WTC11 (cell line): ENCODE data around the gene ANAPC16. TPM values are rescaled to one million over a fixed set of nuclear protein-coding genes. Genes with fewer than 3 reads are reported as not detected.

ENCODE experiments used
- ATAC-seq: fragments of 200-7000 bp; cut with Tn5 transposase; 2 replicates; pipeline ENCODE4 v1.10.0; 2021; ENCODE audit warnings: mild to moderate bottlenecking, moderate library complexity
- CTCF ChIA-PET: fragments of 300-600 bp; sonication (Branson Sonifier 250); formaldehyde crosslinking; loops from one replicate; lab custom pipeline; 2021; ENCODE audit warnings: antibody characterized with exemption; lab: Charles Lee
- POLR2A ChIA-PET: fragments of 350-600 bp; sonication (Branson Sonifier 250); formaldehyde crosslinking; loops from one replicate; lab custom pipeline; 2021; ENCODE audit warnings: antibody characterized with exemption; lab: Charles Lee
- DNase-seq: peaks from one replicate; pipeline ENCODE4 v3.0.0; 2021; ENCODE audit warnings: low spot score
- H3K27ac Mint-ChIP-seq: 2 replicates; pipeline ENCODE4 v1.8.0; 2021; ENCODE audit warnings: mixed read lengths
- H3K27me3 Mint-ChIP-seq: 2 replicates; pipeline ENCODE4 v1.8.0; 2021; ENCODE audit warnings: low read depth, mild to moderate bottlenecking, moderate library complexity, mixed read lengths
- H3K36me3 Mint-ChIP-seq: 2 replicates; pipeline ENCODE4 v1.8.0; 2021; ENCODE audit warnings: mixed read lengths
- H3K4me1 Mint-ChIP-seq: 2 replicates; pipeline ENCODE4 v1.8.0; 2022; ENCODE audit warnings: mixed read lengths
- H3K4me3 Mint-ChIP-seq: 2 replicates; pipeline ENCODE4 v1.8.0; 2021; ENCODE audit warnings: mild to moderate bottlenecking, moderate library complexity, mixed read lengths
- H3K9me3 Mint-ChIP-seq: 2 replicates; pipeline ENCODE4 v1.8.0; 2021; ENCODE audit warnings: mixed read lengths
- E2F1 ChIP-seq: sonication (generic); formaldehyde crosslinking; IDR thresholded peaks from 2 replicates; pipeline ENCODE4 v1.8.0; 2022; ENCODE audit warnings: mild to moderate bottlenecking, missing genetic modification reagents
- total RNA-seq: library from RNA; stranded (reverse); gene quantifications from 3 replicates; pipeline ENCODE4 v1.2.3, GENCODE V29; 2021

Gene ANAPC16
- total RNA-seq, 1 experiment from 2014 or later, result 52.3 TPM

- Mint-ChIP-seq H3K27me3 (peaks cover 3% of the 10 kb centered on the region; the same call in 1 of the 2 replicates), H3K9me3 (no peaks in the 10 kb centered on the region), H3K4me1 (peaks cover 14% of the 10 kb centered on the region), H3K27ac (no peak overlapping the region), H3K36me3 (no peaks in the 10 kb centered on the region), H3K4me3 (no peak overlapping the region)
- no peak for DNase-seq
- ChIA-PET CTCF (interaction anchor here (0.9 kb wide), 1 partner anchor 8 kb away, joined by 4 read pairs; no protein-coding TSS in a partner anchor), POLR2A (interaction anchor here (1.1 kb wide), 1 partner anchor 10 kb away, joined by 7 read pairs; the partner anchor contains the start of gene DDIT4)
- TF ChIP-seq E2F1 (CRISPR knock-in tag), result no peak
- no peak for ATAC-seq
These were observed 67.3 kb downstream of the ANAPC16 start for GRCh38 chr10:72283131-72283530.

Other genes with a start within 250 kb of the ANAPC16 start
- gene SPOCK2, start 127.5 kb upstream of the ANAPC16 start, total RNA-seq, result 4.0 to 4.7 TPM (median 4.1 TPM) in 3 replicates
- gene ASCC1, start 264 bp downstream of the ANAPC16 start, total RNA-seq, result 30.4 to 38.7 TPM (median 32.5 TPM) in 3 replicates
- 118 to 158 TPM (median 153 TPM) in 3 replicates for gene DDIT4, start 57.9 kb downstream of the ANAPC16 start, total RNA-seq
- gene DNAJB12, start 138.9 kb downstream of the ANAPC16 start, total RNA-seq, result 19.3 to 21.6 TPM (median 20.0 TPM) in 3 replicates